Tongue (tissue), 2 donors: Measurements from ENCODE around the gene NKX3-2. TPM values are rescaled to one million over a fixed set of nuclear protein-coding genes. Genes with fewer than 3 reads are reported as not detected.

ENCODE experiments used
- DNase-seq: peaks from one replicate; pipeline ENCODE4 v3.0.0-alpha.2; 2015
- total RNA-seq: library from RNA; depleted of rRNA; stranded (reverse); fragments of >200 nt; gene quantifications from one replicate; pipeline ENCODE4 v1.2.3, GENCODE V29; 2014

NKX3-2 gene
- total RNA-seq, 1 donor from 2014 or later = 1.4 TPM

DNA sequence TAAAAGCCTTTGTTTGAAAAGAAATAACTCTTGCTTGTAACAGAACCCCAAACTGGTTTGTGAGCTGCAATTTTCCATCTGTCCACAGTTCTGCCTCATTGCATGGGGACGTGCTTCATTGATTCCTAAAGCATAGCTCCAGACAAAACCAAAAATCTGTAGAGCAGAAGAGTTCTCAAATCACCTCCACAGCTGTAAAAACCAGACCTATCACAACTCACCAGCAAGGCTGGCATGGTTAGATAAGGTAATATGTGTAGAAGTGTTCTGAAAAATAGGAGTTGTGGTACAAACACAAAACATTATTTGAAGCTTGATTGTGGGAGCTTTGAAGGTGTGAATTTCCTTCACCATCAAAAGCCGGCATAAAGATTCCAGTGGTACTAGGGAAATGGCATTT, 47.7 kb downstream of the NKX3-2 start:
- DNase-seq = no peak

GRCh38 chr4:13495753-13496152, 48.6 kb downstream of the NKX3-2 start:
- no peak for DNase-seq

DNA sequence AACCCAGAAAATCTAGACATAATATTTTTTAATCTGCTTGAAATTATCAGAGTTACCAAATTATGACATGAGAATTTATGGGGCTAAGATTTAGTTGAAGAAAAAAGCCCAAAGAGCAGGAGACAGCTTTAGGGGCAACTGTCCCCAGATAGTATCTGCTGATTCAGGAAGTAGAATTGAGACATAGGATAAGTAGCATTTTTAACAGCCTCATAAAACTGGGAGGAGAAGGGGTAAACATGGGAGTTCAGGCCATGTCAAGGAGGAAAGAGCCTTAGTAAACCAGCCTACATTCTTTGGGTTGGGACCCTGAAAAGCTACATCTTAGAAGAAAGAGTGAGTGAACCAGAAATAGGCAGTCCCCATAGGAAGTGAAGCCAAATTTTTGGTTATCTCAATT, 50.5 kb downstream of the NKX3-2 start:
- no peak for DNase-seq

- DNase-seq = no peak
Observed at GRCh38 chr4:13492747-13493146, 51.6 kb downstream of the NKX3-2 start.

Other genes starting within 250 kb of the NKX3-2 start
- 18.4 TPM for gene RAB28, start 60.2 kb downstream of the NKX3-2 start, total RNA-seq
- 50.7 TPM for gene BOD1L1, start 83.2 kb upstream of the NKX3-2 start, total RNA-seq